HEK293T (cell line): ENCODE results near the gene SH3RF3.

ENCODE experiments used
- BHLHE40 ChIP-seq: fragments of 450-650 bp; IDR thresholded peaks from 2 replicates; pipeline ENCODE4 v1.6.1; 2016; ENCODE audit warnings: mild to moderate bottlenecking, moderate library complexity, borderline replicate concordance
- FOXA1 ChIP-seq: fragments of 450-650 bp; IDR thresholded peaks from 2 replicates; pipeline ENCODE4 v1.6.1; 2016; ENCODE audit warnings: mild to moderate bottlenecking
- FOXK2 ChIP-seq: fragments of 450-650 bp; IDR thresholded peaks from 2 replicates; pipeline ENCODE4 v1.6.1; 2016; ENCODE audit warnings: mild to moderate bottlenecking
- FOXM1 ChIP-seq: fragments of 450-650 bp; IDR thresholded peaks from 2 replicates; pipeline ENCODE4 v1.6.1; 2017; ENCODE audit warnings: mild to moderate bottlenecking, borderline replicate concordance
- HDGF ChIP-seq: fragments of 450-650 bp; IDR thresholded peaks from 2 replicates; pipeline ENCODE4 v1.6.1; 2017; ENCODE audit warnings: antibody characterized with exemption, borderline replicate concordance
- L3MBTL2 ChIP-seq: fragments of 450-650 bp; conservative IDR thresholded peaks from 2 replicates; pipeline ENCODE4 v1.6.1; 2016; ENCODE audit warnings: mild to moderate bottlenecking
- LEF1 ChIP-seq: fragments of 450-650 bp; IDR thresholded peaks from 2 replicates; pipeline ENCODE4 v1.6.1; 2017; ENCODE audit warnings: mild to moderate bottlenecking, borderline replicate concordance
- NFRKB ChIP-seq: fragments of 450-650 bp; IDR thresholded peaks from 2 replicates; pipeline ENCODE4 v1.6.1; 2016; ENCODE audit warnings: mild to moderate bottlenecking, moderate library complexity
- SP1 ChIP-seq: fragments of 450-650 bp; IDR thresholded peaks from 2 replicates; pipeline ENCODE4 v1.6.1; 2017
- SUZ12 ChIP-seq: fragments of 450-650 bp; IDR thresholded peaks from 2 replicates; pipeline ENCODE4 v1.6.1; 2016; ENCODE audit warnings: mild to moderate bottlenecking
- TARDBP ChIP-seq: fragments of 450-650 bp; IDR thresholded peaks from 2 replicates; pipeline ENCODE4 v1.6.1; 2016
- ZNF384 ChIP-seq: fragments of 450-650 bp; IDR thresholded peaks from 2 replicates; pipeline ENCODE4 v1.6.1; 2016

DNA sequence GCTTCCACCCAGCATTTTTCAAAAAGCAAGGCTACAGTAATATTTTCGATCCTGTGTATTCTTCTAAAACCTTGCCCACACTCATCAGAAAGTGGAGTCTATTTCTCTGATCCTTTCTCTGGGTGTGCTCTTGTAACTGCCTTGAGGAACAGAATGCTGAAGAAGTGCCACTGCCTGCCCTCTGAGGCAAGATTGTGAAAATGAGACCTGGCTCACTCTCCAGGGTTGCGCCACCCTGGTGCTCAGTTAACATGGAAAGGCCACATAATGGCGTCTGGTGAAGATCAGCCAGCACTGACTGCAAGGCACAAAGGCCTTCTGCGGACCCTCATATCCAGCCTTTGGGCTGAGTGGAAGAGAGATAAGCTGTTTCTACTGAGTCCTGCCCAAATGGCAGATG, 11.2 kb upstream of the SH3RF3 start:
- TF ChIP-seq FOXM1 (no peak), LEF1 (no peak), FOXA1 (no peak), FOXK2 (no peak), L3MBTL2 (no peak), ZNF384 (no peak), TARDBP (no peak), SUZ12 (no peak), NFRKB (no peak), HDGF (no peak), SP1 (no peak), BHLHE40 (no peak)
